BE2C (cell line): ENCODE results near the gene CREG2. TPM values are rescaled to one million over a fixed set of nuclear protein-coding genes. Genes with fewer than 3 reads are reported as not detected.

Experiments used
- DNase-seq: peaks from one replicate; pipeline ENCODE4 v3.0.0-alpha.2; 2020
- H3K27me3 ChIP-seq: fragments of 250-450 bp; sonication (Bioruptor Pico); 2 replicates; pipeline ENCODE4 v1.5.1; 2020; ENCODE audit warnings: mild to moderate bottlenecking
- H3K36me3 ChIP-seq: fragments of 250-450 bp; sonication (Bioruptor Pico); 2 replicates; pipeline ENCODE4 v1.5.1; 2020; ENCODE audit warnings: mild to moderate bottlenecking
- H3K4me1 ChIP-seq: fragments of 250-450 bp; sonication (Bioruptor Pico); 2 replicates; pipeline ENCODE4 v1.5.1; 2020
- H3K4me3 ChIP-seq: 2 replicates; pipeline ENCODE4 v1.5.1; 2011; ENCODE audit warnings: low read depth, low read length
- H3K9me3 ChIP-seq: fragments of 250-450 bp; sonication (Bioruptor Pico); 2 replicates; pipeline ENCODE4 v1.5.1; 2020
- polyA plus RNA-seq: library from polyadenylated mRNA; unstranded; fragments of >200 nt; gene quantifications from one replicate; pipeline ENCODE4 v1.2.1, GENCODE V29; 2012; ENCODE audit warnings: low read depth, missing spikeins; ENCODE audit not compliant: insufficient read length, insufficient read depth
- TF ChIP-seq, protein P1 (sequence below): IDR thresholded peaks from 2 replicates; pipeline ENCODE4 v1.5.1; 2012; ENCODE audit warnings: mild to moderate bottlenecking, low read depth, low read length

The CREG2 gene
- not detected for polyA plus RNA-seq

DNA sequence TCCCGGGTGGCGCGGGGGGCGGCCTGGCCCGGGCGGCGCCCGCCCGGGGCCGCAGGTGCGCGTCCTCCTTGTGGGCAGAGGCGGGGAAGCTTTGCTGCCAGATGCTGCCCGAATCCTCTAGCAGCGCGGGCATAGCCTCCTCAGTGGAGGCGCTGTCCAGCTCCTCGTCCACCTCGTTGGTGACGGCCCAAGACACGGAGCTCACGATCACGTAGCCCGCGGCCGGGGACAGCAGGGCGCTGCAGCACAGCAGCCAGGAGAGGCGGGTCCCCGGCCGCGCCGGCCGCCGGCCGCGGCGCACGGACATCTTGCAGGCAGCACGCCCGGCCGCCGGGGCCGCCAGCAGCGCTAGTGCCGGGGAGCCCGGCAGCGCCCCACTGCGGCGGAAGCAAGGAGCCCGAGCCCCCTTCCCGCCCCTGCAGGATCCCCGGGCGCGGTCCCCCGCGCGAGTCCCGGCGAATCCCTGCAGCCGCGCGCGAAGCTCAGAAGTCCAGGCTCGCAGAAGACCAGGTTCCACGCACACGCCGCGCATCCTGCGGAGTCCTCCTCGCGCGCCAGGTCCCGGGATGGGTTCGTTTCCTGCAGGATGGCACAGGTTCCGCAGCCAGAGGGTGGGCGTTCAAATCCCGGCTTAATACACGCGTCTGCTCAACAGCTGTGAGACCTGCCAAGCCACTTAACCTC, at the start of gene CREG2:
TSS of gene CREG2 (minus strand) at position 353 of the 684 bp plus-strand sequence. CDS start at position 307, 46 bp downstream.
- Histone ChIP-seq H3K9me3 (no peaks in the 10 kb centered on the region), H3K4me1 (no peaks in the 10 kb centered on the region), H3K27me3 (peaks cover 31% of the 10 kb centered on the region), H3K36me3 (no peaks in the 10 kb centered on the region), H3K4me3 (peak within 1 kb of the TSS; percentile 38)
- TF ChIP-seq, protein P1, sequence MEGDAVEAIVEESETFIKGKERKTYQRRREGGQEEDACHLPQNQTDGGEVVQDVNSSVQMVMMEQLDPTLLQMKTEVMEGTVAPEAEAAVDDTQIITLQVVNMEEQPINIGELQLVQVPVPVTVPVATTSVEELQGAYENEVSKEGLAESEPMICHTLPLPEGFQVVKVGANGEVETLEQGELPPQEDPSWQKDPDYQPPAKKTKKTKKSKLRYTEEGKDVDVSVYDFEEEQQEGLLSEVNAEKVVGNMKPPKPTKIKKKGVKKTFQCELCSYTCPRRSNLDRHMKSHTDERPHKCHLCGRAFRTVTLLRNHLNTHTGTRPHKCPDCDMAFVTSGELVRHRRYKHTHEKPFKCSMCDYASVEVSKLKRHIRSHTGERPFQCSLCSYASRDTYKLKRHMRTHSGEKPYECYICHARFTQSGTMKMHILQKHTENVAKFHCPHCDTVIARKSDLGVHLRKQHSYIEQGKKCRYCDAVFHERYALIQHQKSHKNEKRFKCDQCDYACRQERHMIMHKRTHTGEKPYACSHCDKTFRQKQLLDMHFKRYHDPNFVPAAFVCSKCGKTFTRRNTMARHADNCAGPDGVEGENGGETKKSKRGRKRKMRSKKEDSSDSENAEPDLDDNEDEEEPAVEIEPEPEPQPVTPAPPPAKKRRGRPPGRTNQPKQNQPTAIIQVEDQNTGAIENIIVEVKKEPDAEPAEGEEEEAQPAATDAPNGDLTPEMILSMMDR: 0 out of 2 replicates have a peak, but pooled peaks have one; percentile 17
- DNase-seq: peak; percentile 64

- TF ChIP-seq, protein P1: no peak
- no peak for DNase-seq
- H3K36me3 ChIP-seq: no peaks in the 10 kb centered on the region
- no peaks in the 10 kb centered on the region for H3K27me3 ChIP-seq
- H3K4me3 ChIP-seq: no peak overlapping the region
- no peaks in the 10 kb centered on the region for H3K9me3 ChIP-seq
- no peaks in the 10 kb centered on the region for H3K4me1 ChIP-seq
Observed at GRCh38 chr2:101435001-101435862, 47.9 kb upstream of the CREG2 start.

DNA sequence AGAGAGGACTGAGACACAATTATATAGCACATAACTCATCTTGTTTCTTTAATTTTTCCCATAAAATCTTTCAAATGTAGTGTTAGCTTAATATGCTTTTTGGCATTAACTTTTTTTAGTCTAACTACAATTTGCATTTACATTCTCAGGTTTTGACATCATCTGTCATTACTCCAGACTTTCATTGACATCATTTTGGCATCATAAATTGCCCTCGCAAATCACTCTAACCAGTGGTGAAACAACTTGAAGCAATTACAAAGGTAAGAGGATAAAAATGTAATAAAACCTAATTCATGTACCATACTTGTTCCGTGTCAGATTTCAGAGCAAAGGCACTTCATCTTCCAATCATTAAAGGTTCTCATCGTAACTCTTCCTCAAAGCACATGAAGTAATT, 46.2 kb upstream of the CREG2 start:
- Histone ChIP-seq H3K4me3 (no peak overlapping the region), H3K9me3 (no peaks in the 10 kb centered on the region), H3K36me3 (no peaks in the 10 kb centered on the region), H3K27me3 (no peaks in the 10 kb centered on the region), H3K4me1 (no peaks in the 10 kb centered on the region)
- DNase-seq: no peak
- TF ChIP-seq, protein P1: no peak

DNA sequence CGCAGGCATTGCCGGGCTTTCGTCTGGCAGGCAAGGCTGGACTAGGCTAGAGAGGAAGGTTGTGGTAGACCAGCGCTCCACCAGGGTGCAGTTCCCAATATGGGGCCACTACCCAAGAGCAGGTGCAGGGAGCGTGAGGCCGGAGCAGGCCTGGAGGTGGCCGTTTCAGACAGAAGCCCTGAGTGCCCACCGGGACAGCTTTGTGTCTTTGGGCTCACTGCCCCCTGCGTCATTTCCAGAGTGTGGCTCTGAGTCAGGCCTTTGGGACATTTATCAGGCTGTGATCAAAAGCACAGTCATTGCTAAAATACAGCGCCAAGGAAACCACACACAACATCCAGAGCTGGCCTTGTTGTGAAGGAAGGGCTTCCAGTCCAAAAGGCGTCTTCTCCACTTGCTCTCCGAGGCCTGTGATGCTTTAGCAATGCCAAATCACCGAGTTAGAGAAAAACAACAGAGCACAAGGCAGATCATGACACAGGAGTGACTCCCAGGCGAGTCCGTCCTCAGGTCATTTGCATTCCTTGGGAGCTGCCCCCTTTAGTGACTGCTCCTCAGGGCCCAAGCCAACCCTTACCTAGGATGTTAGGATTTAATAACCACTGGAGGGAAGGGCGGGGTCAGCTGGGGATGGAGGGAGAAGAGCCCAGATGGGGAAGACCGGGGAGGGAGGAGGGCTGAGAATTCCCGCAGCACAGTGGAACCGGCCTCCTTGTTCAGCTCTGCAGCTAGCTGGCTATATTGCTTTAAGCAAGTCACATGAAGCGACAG, 45.3 kb upstream of the CREG2 start:
- Histone ChIP-seq H3K9me3 (no peaks in the 10 kb centered on the region), H3K27me3 (no peaks in the 10 kb centered on the region), H3K4me1 (no peaks in the 10 kb centered on the region), H3K4me3 (no peak overlapping the region), H3K36me3 (no peaks in the 10 kb centered on the region)
- TF ChIP-seq, protein P1: no peak
- DNase-seq: no peak

DNA sequence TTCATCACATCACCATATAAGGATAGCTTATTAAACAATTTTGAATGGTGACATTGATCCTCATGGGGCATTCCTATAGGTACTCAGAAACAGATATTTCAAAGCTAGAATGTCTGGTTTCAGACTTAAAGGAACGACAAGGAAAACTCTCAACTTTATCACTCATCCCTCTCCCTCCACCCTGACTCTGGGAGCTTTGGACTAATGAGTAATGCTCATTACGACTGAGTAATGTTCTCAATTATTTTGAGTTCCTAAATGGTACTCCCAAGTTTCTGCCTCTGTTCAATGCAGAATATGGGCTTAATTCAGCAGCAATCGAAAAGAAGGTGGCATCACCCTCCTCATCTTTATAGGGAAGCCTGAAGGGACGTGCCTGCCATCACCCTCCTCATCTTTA, 44.2 kb upstream of the CREG2 start:
- no peak for DNase-seq
- Histone ChIP-seq H3K4me3 (no peak overlapping the region), H3K36me3 (no peaks in the 10 kb centered on the region), H3K27me3 (no peaks in the 10 kb centered on the region), H3K9me3 (no peaks in the 10 kb centered on the region), H3K4me1 (no peaks in the 10 kb centered on the region)
- TF ChIP-seq, protein P1: no peak
